ENCODE data around the gene F7. TPM values are rescaled to one million over a fixed set of nuclear protein-coding genes. Genes with fewer than 3 reads are reported as not detected.

Gene F7
- total RNA-seq, 1 experiment from 2014 or later = 52.4 TPM

DNA sequence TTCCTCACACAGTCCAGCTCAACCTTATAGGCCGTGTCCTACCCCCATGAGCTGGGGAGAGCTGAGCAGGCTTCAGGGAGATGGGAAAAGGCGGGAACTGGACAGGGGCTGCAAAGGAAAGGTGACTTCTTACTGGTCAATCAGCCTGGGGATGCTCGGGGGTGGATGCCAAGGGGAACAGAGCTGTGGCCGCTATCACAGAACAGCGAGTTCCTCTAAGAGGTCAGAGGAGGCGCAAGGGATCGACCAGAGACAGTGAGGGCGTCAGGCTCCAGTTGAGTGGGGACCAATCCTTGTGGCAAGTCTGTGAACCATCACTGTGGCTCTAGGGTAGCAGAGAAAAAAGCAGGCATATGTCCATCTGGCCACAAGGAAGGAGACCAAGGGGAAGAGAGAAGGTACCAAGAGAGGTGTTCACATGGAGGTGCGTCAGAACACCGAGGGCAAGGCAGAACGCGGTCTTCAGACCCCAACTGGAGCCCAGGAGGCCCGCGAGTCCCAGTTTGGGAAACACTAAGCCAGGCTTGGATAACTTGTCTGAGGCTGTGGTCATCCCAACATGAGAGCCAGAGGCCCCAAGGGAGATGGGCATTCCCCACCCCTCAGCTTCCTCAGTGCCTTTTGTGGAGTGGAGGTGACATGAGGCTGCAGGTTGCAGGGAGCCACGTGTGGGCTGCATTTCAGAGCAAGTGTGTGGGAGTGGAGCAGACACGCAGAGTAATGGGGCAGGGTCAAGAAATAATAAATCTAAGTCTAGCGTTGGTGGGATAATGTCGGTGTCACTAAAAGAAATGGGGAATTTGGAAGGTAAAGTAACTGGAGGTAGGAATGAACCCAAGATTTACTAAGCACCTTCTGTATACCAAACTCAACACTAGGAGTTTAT lies 20.9 kb downstream of the F7 start:
- H3K36me3 Mint-ChIP-seq (ENCODE audit: insufficient read depth, unreplicated experiment) = peaks cover 10% of the 10 kb centered on the region
- peaks cover 21% of the 10 kb centered on the region for H3K4me1 ChIP-seq
- BruUV-seq (replicated peaks) = no TSS peak
- no peaks in the 10 kb centered on the region for H3K9me3 Mint-ChIP-seq (ENCODE audit: unreplicated experiment)
- no peak overlapping the region for H3K4me3 Mint-ChIP-seq (ENCODE audit: unreplicated experiment)
- H3K27me3 ChIP-seq (replicated peaks; ENCODE audit: control insufficient read depth, insufficient read depth, low read length) = no peaks in the 10 kb centered on the region
- peaks cover 9% of the 10 kb centered on the region for H3K4me1 Mint-ChIP-seq (ENCODE audit: low read depth, unreplicated experiment)
- no peaks in the 10 kb centered on the region for H3K36me3 ChIP-seq (ENCODE audit: control insufficient read depth, insufficient read depth, low read length)
- H3K27ac Mint-ChIP-seq (ENCODE audit: unreplicated experiment) = no peak overlapping the region
- no peak for DNase-seq
- H3K9me3 ChIP-seq = no peaks in the 10 kb centered on the region
- ChIA-PET CTCF (no interaction called here), POLR2A (no interaction called here)
- TF ChIP-seq CTCF (IDR thresholded peaks at IDR 0.05; ENCODE audit: insufficient read depth in 1 of 2, low read depth in 1 of 2, low read length in 1 of 2, severe bottlenecking in 1 of 2, unreplicated experiment in 1 of 2) = no peak
- no peaks in the 10 kb centered on the region for H3K27me3 Mint-ChIP-seq (ENCODE audit: insufficient read depth, unreplicated experiment)
- intact Hi-C loops (cut with micrococcal nuclease; ENCODE audit: unreplicated experiment) = no loop called here
- no peak overlapping the region for H3K4me3 ChIP-seq (ENCODE audit: low read depth, low read length)

- Mint-ChIP-seq H3K36me3 (ENCODE audit: insufficient read depth, unreplicated experiment) (no peaks in the 10 kb centered on the region), H3K27me3 (ENCODE audit: insufficient read depth, unreplicated experiment) (no peaks in the 10 kb centered on the region), H3K4me1 (ENCODE audit: low read depth, unreplicated experiment) (no peaks in the 10 kb centered on the region), H3K4me3 (ENCODE audit: unreplicated experiment) (no peak overlapping the region), H3K27ac (ENCODE audit: unreplicated experiment) (no peak overlapping the region), H3K9me3 (ENCODE audit: unreplicated experiment) (no peaks in the 10 kb centered on the region)
- Histone ChIP-seq H3K4me1 (no peaks in the 10 kb centered on the region; the same call in 1 of the 2 replicates), H3K27me3 (replicated peaks; ENCODE audit: control insufficient read depth, insufficient read depth, low read length) (no peaks in the 10 kb centered on the region), H3K4me3 (ENCODE audit: low read depth, low read length) (no peak overlapping the region), H3K9me3 (no peaks in the 10 kb centered on the region), H3K36me3 (ENCODE audit: control insufficient read depth, insufficient read depth, low read length) (no peaks in the 10 kb centered on the region)
- intact Hi-C loops (cut with micrococcal nuclease; ENCODE audit: unreplicated experiment) = no loop called here
- no TSS peak for BruUV-seq (replicated peaks)
- DNase-seq = no peak
- ChIA-PET POLR2A (no interaction called here), CTCF (no interaction called here)
- TF ChIP-seq CTCF (IDR thresholded peaks at IDR 0.05; ENCODE audit: insufficient read depth in 1 of 2, low read depth in 1 of 2, low read length in 1 of 2, severe bottlenecking in 1 of 2, unreplicated experiment in 1 of 2) = no peak
Observed at GRCh38 chr13:113129480-113129879, 23.9 kb downstream of the F7 start.

DNA sequence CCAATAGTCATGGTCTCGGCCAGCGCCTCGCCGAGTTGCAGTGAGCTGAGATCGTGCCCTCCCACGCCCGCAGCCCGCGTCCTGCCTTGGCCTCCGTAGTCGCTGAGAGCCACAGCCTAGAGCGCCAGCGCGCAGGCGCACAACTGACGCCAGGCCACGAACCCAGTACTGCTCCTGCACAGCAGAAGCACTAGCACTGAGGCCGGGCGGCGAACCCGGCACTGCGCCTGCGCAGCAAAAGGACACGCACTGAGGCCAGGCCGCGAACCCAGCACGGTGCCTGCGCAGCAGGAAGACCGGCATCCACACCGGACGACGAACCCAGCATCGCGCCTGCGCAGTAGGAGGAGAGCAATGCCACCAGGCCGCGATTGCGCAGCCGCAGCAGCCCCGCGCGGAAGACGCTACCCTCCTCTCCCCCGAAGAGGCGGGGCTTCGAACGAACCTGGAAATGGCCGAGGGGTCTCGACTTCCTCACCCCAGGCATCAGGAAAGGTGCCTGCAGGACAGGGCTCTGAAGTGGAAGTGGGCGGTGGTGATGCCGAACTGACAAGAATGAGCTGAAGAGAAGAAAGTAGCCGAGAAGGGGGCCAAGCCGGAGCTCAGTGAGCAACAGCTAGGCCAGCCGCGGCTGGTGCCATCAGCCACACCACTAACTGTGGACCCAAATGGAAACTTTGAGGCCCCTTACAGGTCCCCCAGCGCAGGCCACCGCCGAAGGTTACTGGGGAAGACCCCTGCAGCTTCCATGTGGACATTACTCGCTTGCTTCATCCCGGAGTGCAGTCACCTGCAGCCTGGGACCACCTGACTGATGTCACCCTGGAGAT lies 24.5 kb downstream of the F7 start:
- CTCF ChIA-PET = no interaction called here
- no peaks in the 10 kb centered on the region for H3K4me1 Mint-ChIP-seq (ENCODE audit: low read depth, unreplicated experiment)
- POLR2A ChIA-PET = no interaction called here

More for the DNA sequence above, 24.5 kb downstream of the F7 start:
- TF ChIP-seq CTCF (IDR thresholded peaks at IDR 0.05; ENCODE audit: insufficient read depth in 1 of 2, low read depth in 1 of 2, low read length in 1 of 2, severe bottlenecking in 1 of 2, unreplicated experiment in 1 of 2) = no peak
- Histone ChIP-seq H3K27me3 (replicated peaks; ENCODE audit: control insufficient read depth, insufficient read depth, low read length) (no peaks in the 10 kb centered on the region), H3K4me3 (ENCODE audit: low read depth, low read length) (no peak overlapping the region), H3K36me3 (ENCODE audit: control insufficient read depth, insufficient read depth, low read length) (no peaks in the 10 kb centered on the region), H3K9me3 (no peaks in the 10 kb centered on the region), H3K4me1 (no peaks in the 10 kb centered on the region; the same call in 1 of the 2 replicates)
- intact Hi-C loops (cut with micrococcal nuclease; ENCODE audit: unreplicated experiment) = no loop called here
- no peak for DNase-seq
- Mint-ChIP-seq H3K27ac (ENCODE audit: unreplicated experiment) (no peak overlapping the region), H3K4me3 (ENCODE audit: unreplicated experiment) (no peak overlapping the region), H3K27me3 (ENCODE audit: insufficient read depth, unreplicated experiment) (no peaks in the 10 kb centered on the region), H3K9me3 (ENCODE audit: unreplicated experiment) (no peaks in the 10 kb centered on the region), H3K36me3 (ENCODE audit: insufficient read depth, unreplicated experiment) (no peaks in the 10 kb centered on the region)
- BruUV-seq (replicated peaks) = no TSS peak

Data from Caco-2 (cell line).